NCI-H748 (cell line): ENCODE measurements around the gene PGM1.

ENCODE experiments used
- DNase-seq: peaks from one replicate; lab custom pipeline; 2025; ENCODE audit not compliant: unreplicated experiment; lab: John Stamatoyannopoulos, UW

PGM1 gene

GRCh38 chr1:63663873-63664272, 70.7 kb downstream of the PGM1 start:
- DNase-seq: no peak

- DNase-seq: no peak
These were observed 71.5 kb downstream of the PGM1 start for GRCh38 chr1:63664742-63665141.

GRCh38 chr1:63665410-63665809, 72.2 kb downstream of the PGM1 start:
- no peak for DNase-seq

- DNase-seq: no peak
These were observed 72.6 kb downstream of the PGM1 start for GRCh38 chr1:63665824-63666223.

GRCh38 chr1:63668298-63668697, 75.1 kb downstream of the PGM1 start:
- no peak for DNase-seq

- no peak for DNase-seq
These were observed 76.1 kb downstream of the PGM1 start for GRCh38 chr1:63669151-63669961.

GRCh38 chr1:63670164-63670563, 77.0 kb downstream of the PGM1 start:
- no peak for DNase-seq

- no peak for DNase-seq
These were observed 78.3 kb downstream of the PGM1 start for GRCh38 chr1:63671514-63671913.

GRCh38 chr1:63674238-63674864, 81.1 kb downstream of the PGM1 start:
- DNase-seq: peak; percentile 52

- DNase-seq: no peak
These were observed 81.7 kb downstream of the PGM1 start for GRCh38 chr1:63674865-63675419.

- DNase-seq: no peak
These were observed 82.3 kb downstream of the PGM1 start for GRCh38 chr1:63675420-63675931.

GRCh38 chr1:63677497-63677896, 84.3 kb downstream of the PGM1 start:
- DNase-seq: no peak

- no peak for DNase-seq
These were observed 85.0 kb downstream of the PGM1 start for GRCh38 chr1:63678200-63678599.

- DNase-seq: no peak
These were observed 85.9 kb downstream of the PGM1 start for GRCh38 chr1:63679076-63679475.

GRCh38 chr1:63679589-63679988, 86.4 kb downstream of the PGM1 start:
- DNase-seq: no peak

GRCh38 chr1:63682936-63683335, 89.7 kb downstream of the PGM1 start:
- no peak for DNase-seq

GRCh38 chr1:63683759-63684158, 90.5 kb downstream of the PGM1 start:
- no peak for DNase-seq

- no peak for DNase-seq
These were observed 93.5 kb downstream of the PGM1 start for GRCh38 chr1:63686696-63687095.

- no peak for DNase-seq
These were observed 95.2 kb downstream of the PGM1 start for GRCh38 chr1:63688302-63688890.

- DNase-seq: no peak
These were observed 97.9 kb downstream of the PGM1 start for GRCh38 chr1:63690966-63691700.
